Neural progenitor cell (in vitro differentiated cells): ENCODE data around the gene GRIK5. TPM values are rescaled to one million over a fixed set of nuclear protein-coding genes. Genes with fewer than 3 reads are reported as not detected.

Experiments used
- DNase-seq: peaks from one replicate; pipeline ENCODE4 v3.0.0-alpha.2; 2016; ENCODE audit warnings: low spot score
- H2AFZ ChIP-seq: fragments of 200-600 bp; sonication (generic); replicated peaks from 2 replicates; pipeline ENCODE4 v1.6.1; 2016; ENCODE audit warnings: antibody characterized with exemption
- H3F3A ChIP-seq: fragments of 200-600 bp; sonication (generic); 2 replicates; pipeline ENCODE4 v1.6.1; 2016; ENCODE audit warnings: antibody characterized with exemption, low read depth
- H3K27ac ChIP-seq: fragments of 200-600 bp; sonication (generic); 2 replicates; pipeline ENCODE4 v1.5.1; 2016; ENCODE audit warnings: mild to moderate bottlenecking
- H3K27me3 ChIP-seq: fragments of 200-600 bp; sonication (generic); 2 replicates; pipeline ENCODE4 v1.6.1; 2016; ENCODE audit warnings: mild to moderate bottlenecking, moderate library complexity
- H3K36me3 ChIP-seq: fragments of 200-600 bp; sonication (generic); 2 replicates; pipeline ENCODE4 v1.5.1; 2016
- H3K4me1 ChIP-seq: fragments of 200-600 bp; sonication (generic); 2 replicates; pipeline ENCODE4 v1.6.1; 2016; ENCODE audit warnings: mixed run types
- H3K4me2 ChIP-seq: fragments of 200-600 bp; sonication (generic); 2 replicates; pipeline ENCODE4 v1.6.1; 2016
- H3K4me3 ChIP-seq: fragments of 200-600 bp; sonication (generic); 2 replicates; pipeline ENCODE4 v1.5.1; 2016
- H3K79me2 ChIP-seq: fragments of 200-600 bp; sonication (generic); 2 replicates; pipeline ENCODE4 v1.6.1; 2016; ENCODE audit warnings: low read depth
- H3K9ac ChIP-seq: fragments of 200-600 bp; sonication (generic); 2 replicates; pipeline ENCODE4 v1.6.1; 2016
- H3K9me3 ChIP-seq: fragments of 200-600 bp; sonication (generic); 2 replicates; pipeline ENCODE4 v1.5.1; 2016; ENCODE audit warnings: low read depth
- H4K20me1 ChIP-seq: fragments of 200-600 bp; sonication (generic); 2 replicates; pipeline ENCODE4 v1.6.1; 2016; ENCODE audit warnings: low read depth
- H3K27ac Mint-ChIP-seq: 3 replicates; pipeline ENCODE4 v1.8.0; 2021; ENCODE audit warnings: mixed read lengths
- H3K27me3 Mint-ChIP-seq: 2 replicates; pipeline ENCODE4 v1.8.0; 2022; ENCODE audit warnings: low read depth, mild to moderate bottlenecking, inconsistent platforms, moderate library complexity, mixed read lengths; ENCODE audit not compliant: insufficient read depth
- H3K36me3 Mint-ChIP-seq: 3 replicates; pipeline ENCODE4 v1.8.0; 2021; ENCODE audit warnings: mixed read lengths
- H3K4me1 Mint-ChIP-seq: 3 replicates; pipeline ENCODE4 v1.8.0; 2021; ENCODE audit warnings: mixed read lengths
- H3K4me3 Mint-ChIP-seq: 3 replicates; pipeline ENCODE4 v1.8.0; 2021; ENCODE audit warnings: mild to moderate bottlenecking, moderate library complexity, mixed read lengths
- H3K9me3 Mint-ChIP-seq: 3 replicates; pipeline ENCODE4 v1.8.0; 2020; ENCODE audit warnings: mixed read lengths
- EZH2 ChIP-seq: fragments of 200-600 bp; sonication (generic); IDR thresholded peaks from 2 replicates; pipeline ENCODE4 v1.6.1; 2017; ENCODE audit warnings: antibody characterized with exemption, mild to moderate bottlenecking, moderate library complexity
- EZH2phosphoT487 ChIP-seq: fragments of 200-600 bp; sonication (generic); IDR thresholded peaks from 2 replicates; pipeline ENCODE4 v1.6.1; 2017; ENCODE audit warnings: antibody characterized with exemption
- total RNA-seq: library from RNA; depleted of rRNA; stranded (reverse); fragments of >200 nt; gene quantifications from 2 replicates; pipeline ENCODE4 v1.2.3, GENCODE V29; 2015; ENCODE audit warnings: low replicate concordance
- TF ChIP-seq, protein P1 (sequence below): fragments of 200-600 bp; sonication (generic); IDR thresholded peaks from 2 replicates; pipeline ENCODE4 v1.5.1; 2017; ENCODE audit warnings: antibody characterized with exemption, mild to moderate bottlenecking

The GRIK5 gene
- total RNA-seq, 1 donor from 2014 or later = 5.8 TPM

DNA sequence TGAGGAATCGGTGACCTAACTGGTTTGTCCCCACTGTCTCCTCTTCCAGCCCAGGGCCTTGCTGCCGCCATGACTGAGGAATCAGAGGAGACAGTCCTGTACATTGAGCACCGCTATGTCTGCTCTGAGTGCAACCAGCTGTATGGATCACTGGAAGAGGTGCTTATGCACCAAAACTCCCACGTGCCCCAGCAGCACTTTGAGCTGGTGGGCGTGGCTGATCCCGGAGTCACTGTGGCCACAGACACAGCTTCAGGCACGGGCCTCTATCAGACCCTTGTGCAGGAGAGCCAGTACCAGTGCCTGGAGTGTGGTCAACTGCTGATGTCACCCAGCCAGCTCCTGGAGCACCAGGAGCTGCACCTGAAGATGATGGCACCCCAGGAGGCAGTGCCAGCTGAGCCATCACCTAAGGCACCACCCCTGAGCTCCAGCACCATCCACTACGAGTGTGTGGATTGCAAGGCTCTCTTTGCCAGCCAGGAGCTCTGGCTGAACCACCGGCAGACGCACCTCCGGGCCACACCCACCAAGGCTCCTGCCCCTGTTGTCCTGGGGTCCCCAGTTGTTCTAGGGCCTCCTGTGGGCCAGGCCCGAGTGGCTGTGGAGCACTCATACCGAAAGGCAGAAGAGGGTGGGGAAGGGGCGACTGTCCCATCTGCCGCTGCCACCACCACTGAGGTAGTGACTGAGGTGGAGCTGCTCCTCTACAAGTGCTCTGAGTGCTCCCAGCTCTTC, 8.7 kb upstream of the GRIK5 start:
- Histone ChIP-seq H2AFZ (no peak overlapping the region), H3K79me2 (peaks cover 65% of the 10 kb centered on the region), H3K9ac (no peak overlapping the region), H3K27me3 (no peaks in the 10 kb centered on the region), H3F3A (peaks cover 12% of the 10 kb centered on the region), H3K36me3 (no peaks in the 10 kb centered on the region), H3K4me2 (no peak overlapping the region), H3K4me3 (no peak overlapping the region), H3K27ac (no peak overlapping the region), H3K9me3 (no peaks in the 10 kb centered on the region), H4K20me1 (peaks cover 65% of the 10 kb centered on the region), H3K4me1 (peaks cover 11% of the 10 kb centered on the region)
- Mint-ChIP-seq H3K4me3 (peak overlapping the region; percentile 93), H3K27me3 (no peaks in the 10 kb centered on the region), H3K4me1 (peaks cover 35% of the 10 kb centered on the region), H3K9me3 (no peaks in the 10 kb centered on the region), H3K36me3 (peaks cover 26% of the 10 kb centered on the region), H3K27ac (no peak overlapping the region)
- TF ChIP-seq EZH2 (no peak), EZH2phosphoT487 (no peak)
- TF ChIP-seq, protein P1, sequence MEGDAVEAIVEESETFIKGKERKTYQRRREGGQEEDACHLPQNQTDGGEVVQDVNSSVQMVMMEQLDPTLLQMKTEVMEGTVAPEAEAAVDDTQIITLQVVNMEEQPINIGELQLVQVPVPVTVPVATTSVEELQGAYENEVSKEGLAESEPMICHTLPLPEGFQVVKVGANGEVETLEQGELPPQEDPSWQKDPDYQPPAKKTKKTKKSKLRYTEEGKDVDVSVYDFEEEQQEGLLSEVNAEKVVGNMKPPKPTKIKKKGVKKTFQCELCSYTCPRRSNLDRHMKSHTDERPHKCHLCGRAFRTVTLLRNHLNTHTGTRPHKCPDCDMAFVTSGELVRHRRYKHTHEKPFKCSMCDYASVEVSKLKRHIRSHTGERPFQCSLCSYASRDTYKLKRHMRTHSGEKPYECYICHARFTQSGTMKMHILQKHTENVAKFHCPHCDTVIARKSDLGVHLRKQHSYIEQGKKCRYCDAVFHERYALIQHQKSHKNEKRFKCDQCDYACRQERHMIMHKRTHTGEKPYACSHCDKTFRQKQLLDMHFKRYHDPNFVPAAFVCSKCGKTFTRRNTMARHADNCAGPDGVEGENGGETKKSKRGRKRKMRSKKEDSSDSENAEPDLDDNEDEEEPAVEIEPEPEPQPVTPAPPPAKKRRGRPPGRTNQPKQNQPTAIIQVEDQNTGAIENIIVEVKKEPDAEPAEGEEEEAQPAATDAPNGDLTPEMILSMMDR = no peak
- DNase-seq = no peak

- Mint-ChIP-seq H3K36me3 (peaks cover 25% of the 10 kb centered on the region), H3K27ac (no peak overlapping the region), H3K27me3 (no peaks in the 10 kb centered on the region), H3K4me3 (peak overlapping the region; percentile 93), H3K4me1 (peaks cover 35% of the 10 kb centered on the region), H3K9me3 (no peaks in the 10 kb centered on the region)
- H3K27me3 ChIP-seq = no peaks in the 10 kb centered on the region
- H3K4me3 ChIP-seq = no peak overlapping the region
- no peak overlapping the region for H3K9ac ChIP-seq
- H3K4me2 ChIP-seq = peak overlapping the region; percentile 96
- peaks cover 11% of the 10 kb centered on the region for H3K4me1 ChIP-seq
- peaks cover 65% of the 10 kb centered on the region for H4K20me1 ChIP-seq
- H3K36me3 ChIP-seq = no peaks in the 10 kb centered on the region
- H3K79me2 ChIP-seq = peaks cover 65% of the 10 kb centered on the region
- no peak overlapping the region for H2AFZ ChIP-seq
- H3F3A ChIP-seq = peaks cover 11% of the 10 kb centered on the region
- no peak for TF ChIP-seq EZH2phosphoT487
- TF ChIP-seq EZH2 = no peak
- TF ChIP-seq, protein P1 = no peak
- no peak overlapping the region for H3K27ac ChIP-seq
- no peaks in the 10 kb centered on the region for H3K9me3 ChIP-seq
- no peak for DNase-seq
These were observed 8.1 kb upstream of the GRIK5 start for GRCh38 chr19:42078058-42078457.

- Mint-ChIP-seq H3K27me3 (peaks cover 3% of the 10 kb centered on the region), H3K4me1 (peaks cover 37% of the 10 kb centered on the region), H3K27ac (peak overlapping the region; percentile 29), H3K36me3 (peaks cover 20% of the 10 kb centered on the region), H3K4me3 (peak overlapping the region; percentile 93), H3K9me3 (no peaks in the 10 kb centered on the region)
- H3K9me3 ChIP-seq = no peaks in the 10 kb centered on the region
- H3K79me2 ChIP-seq = peaks cover 55% of the 10 kb centered on the region
- no peaks in the 10 kb centered on the region for H3K36me3 ChIP-seq
- peak overlapping the region; percentile 78 for H3K27ac ChIP-seq
- H3K4me2 ChIP-seq = peak overlapping the region; percentile 96
- peaks cover 11% of the 10 kb centered on the region for H3K4me1 ChIP-seq
- peaks cover 9% of the 10 kb centered on the region for H3F3A ChIP-seq
- no peak for DNase-seq
- TF ChIP-seq EZH2phosphoT487 = no peak
- TF ChIP-seq EZH2 = no peak
- TF ChIP-seq, protein P1 = no peak
- peak overlapping the region; percentile 79 for H3K9ac ChIP-seq
- no peak overlapping the region for H2AFZ ChIP-seq
- peaks cover 50% of the 10 kb centered on the region for H4K20me1 ChIP-seq
- H3K27me3 ChIP-seq = no peaks in the 10 kb centered on the region
- peak overlapping the region; percentile 76 for H3K4me3 ChIP-seq
These were observed 6.5 kb upstream of the GRIK5 start for GRCh38 chr19:42076380-42076944.
